GM21576 (cell line): ENCODE results near the gene LAMC3.
"Not testable (repeated sequence)": the region's sequence is repeated elsewhere in the genome, so short reads cannot be mapped to it uniquely, and the experiment has no call there.

ENCODE experiments used
- ATAC-seq: cut with Tn5 transposase; IDR thresholded peaks from one replicate; pipeline ENCODE4 v1.9.1; 2021; ENCODE audit warnings: mild to moderate bottlenecking, moderate library complexity; ENCODE audit not compliant: unreplicated experiment

Gene LAMC3

DNA sequence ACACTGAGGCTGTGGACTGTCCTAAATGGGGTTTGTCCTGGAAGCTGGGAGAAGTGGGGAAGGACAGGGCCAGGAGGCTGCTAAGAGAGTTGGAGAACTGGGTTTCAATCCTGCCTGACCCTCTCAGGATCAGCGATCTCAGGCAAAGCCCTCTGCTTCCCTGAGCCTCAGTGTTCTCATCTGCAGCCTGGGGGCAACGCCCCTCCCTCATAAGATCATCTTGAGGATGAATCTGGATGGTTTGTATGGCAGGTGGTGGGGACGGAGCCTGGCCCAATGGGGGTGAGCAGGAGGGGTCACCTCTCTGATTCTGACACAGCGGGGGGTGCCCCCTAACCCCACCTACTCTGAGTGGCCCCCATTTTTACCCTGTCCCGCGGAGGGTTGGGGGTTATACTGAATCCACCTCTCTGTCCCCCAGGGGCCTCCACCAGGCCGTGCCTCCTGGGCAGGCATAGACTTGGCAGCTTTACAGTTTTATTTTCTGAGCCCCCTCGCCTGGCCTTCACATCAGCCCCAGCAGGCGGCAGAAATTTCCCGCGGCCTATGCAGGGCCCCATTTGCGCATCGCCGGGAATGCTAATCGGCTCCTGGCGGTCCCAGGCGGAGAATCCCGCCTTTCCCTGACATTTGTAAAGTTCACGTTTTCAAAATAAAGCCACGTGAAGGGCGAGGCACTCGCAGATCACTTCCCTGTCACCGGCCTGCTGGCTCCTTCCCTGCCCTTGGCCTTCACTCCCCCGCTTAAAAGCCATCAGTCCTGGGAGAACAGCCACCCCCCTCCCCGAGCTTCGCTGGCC is 17.8 kb upstream of the LAMC3 start:
- no peak for ATAC-seq

DNA sequence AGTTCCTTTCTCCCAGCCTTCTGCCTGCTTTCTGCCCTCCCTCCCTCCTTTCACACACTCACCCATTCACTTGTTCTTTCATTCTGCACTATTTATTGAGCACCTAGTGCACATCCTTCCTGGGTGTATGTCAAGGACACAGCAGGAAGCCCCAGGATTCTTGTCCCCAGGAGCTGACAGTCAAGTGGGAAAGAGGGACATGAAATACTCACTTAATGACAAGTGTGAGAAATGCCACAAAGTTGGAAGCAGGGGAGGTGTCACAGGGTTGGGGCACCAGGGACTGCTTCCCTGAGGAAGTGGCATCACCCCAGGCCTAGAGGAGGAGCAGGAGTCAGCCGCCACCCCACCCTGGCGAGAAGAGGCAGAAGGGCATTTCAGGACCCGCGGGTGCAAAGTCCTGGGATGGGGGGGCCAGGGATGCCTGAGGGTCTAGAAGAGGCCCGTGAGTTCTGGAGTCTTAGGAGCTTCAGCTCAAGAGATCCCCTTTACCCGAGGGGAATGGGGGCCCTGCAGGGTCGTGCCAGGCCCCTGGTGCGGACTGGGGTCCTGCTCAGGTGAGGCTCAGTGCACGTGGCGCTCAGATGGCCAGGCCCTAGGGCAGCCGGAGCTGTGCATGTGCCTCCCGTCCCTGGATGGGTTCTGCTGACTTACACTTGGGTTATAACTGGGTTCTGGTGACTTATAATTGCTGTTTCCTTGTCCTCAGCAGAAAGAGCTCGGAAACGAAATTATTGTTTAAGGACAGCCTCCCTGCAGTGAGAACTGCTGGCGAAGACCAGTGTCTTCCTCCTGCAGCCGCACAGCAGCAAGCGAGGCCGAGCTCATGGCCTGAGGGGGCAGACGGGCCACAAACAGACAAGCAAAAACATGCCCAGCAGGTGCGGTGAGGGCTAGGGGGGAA is 16.9 kb upstream of the LAMC3 start:
- no peak for ATAC-seq

DNA sequence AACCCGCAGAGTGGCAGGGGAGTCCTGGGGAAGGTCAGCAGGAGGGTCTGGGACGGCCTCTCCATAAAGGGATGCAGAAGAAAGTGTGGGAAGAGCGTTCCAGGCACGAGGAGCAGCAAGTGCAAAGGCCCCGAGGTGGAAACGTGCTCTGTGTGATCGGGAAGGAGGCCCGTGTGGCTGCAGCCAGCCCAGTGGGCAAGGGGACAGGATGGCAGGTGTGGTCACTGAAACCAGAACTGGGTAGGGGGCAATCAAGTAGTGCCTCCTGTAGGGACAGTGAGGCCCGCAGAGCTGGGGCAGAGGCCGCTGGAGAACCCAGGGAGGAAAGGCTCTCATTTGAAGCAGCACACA is 16.3 kb upstream of the LAMC3 start:
- no peak for ATAC-seq

GRCh38 chr9:130993303-130994030 is 15.5 kb upstream of the LAMC3 start:
- no peak for ATAC-seq

- ATAC-seq, result no peak
These were observed 14.6 kb upstream of the LAMC3 start for GRCh38 chr9:130994135-130995085.

DNA sequence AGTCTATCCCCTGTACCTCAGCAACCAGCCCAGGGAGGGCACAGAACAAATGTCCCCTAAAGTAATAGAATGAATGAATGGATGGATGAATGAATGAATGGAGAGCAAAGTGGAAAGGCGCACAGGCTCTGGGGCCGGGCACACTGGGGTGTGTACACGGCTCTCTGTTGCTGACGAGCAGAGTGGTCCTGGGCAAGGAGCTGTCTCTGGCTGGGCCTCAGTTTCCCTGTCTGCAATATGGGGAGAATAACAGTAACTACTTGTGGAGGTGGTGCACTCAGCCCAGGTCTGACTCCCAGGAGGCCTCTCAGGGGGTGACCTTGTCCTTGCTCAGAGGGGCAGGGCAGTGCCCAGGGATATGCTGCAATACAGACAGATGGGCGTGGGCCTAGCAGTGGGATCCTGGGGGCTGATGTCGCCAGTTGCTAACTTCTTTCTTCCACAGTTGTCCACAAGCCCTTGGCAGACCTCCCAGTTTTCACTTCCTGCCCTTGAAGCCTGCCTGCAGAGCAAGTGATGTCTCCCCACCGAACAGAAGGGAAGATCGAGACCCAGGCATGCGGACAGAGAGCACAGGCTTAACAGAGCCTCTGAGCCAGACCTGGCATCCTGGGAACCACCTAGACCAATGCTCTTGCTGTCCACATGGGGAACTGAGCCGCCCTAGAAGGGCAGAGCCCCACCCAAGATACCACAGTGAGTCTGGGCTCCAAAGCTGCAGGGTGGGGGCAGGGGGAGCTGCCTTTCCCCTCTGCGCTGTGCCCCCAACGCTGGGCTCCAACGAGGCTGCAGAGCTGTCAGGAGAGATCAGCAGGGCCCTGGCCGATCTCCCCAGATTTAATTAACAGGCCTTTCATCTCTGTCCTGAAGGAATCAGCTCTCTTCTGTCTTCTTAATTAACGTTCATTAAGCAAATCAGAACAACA is 13.6 kb upstream of the LAMC3 start:
- ATAC-seq, result no peak

GRCh38 chr9:130996205-130996604 is 12.8 kb upstream of the LAMC3 start:
- no peak for ATAC-seq

DNA sequence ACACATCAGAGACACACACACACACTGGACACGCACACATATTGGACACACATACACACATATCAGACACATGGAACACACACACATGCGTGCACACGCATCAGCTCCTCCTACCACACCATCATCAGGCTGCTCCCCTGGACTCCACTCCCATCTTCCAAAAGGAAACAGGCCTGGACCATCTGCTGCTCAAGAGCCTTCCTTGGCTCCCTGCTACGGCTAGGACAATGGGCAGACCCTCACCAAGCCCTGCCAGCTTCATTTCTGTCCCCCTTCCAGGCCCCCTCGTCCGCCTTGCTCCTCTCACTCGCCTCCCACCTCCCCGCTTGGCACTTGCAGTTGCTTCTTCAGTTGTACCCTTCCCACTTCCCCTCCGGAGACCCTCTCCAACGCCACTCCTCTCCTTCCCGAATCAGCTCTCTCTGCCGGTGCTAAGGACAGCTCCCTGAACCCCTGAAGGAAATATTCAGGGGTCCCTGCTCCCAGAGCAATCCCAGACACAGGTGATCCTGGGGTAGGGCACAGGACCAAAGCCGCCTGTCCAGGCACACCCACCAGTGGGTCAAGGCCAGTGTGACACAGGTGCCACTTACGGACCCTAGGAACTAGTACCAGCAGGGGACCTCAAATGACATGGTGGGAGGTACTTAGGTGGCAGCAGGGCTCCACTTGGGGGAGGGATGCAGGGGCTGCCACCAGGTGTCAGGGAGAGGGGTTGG is 12.1 kb upstream of the LAMC3 start:
- ATAC-seq, result no peak

DNA sequence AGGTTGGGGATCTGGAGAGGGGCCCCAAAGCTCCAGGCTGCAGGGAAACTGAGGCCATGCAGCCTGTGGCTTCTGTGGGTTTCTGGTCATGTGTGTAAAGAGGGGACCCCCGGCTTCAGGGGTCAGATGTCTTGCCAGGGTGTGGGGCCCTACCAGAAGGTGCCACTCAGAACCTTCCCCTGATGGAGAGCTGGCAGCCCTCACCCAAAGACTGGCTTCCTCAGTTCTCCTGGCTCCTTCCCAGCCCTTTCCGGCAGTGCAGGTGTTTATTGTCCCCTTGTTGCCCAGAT is 11.6 kb upstream of the LAMC3 start:
- no peak for ATAC-seq

DNA sequence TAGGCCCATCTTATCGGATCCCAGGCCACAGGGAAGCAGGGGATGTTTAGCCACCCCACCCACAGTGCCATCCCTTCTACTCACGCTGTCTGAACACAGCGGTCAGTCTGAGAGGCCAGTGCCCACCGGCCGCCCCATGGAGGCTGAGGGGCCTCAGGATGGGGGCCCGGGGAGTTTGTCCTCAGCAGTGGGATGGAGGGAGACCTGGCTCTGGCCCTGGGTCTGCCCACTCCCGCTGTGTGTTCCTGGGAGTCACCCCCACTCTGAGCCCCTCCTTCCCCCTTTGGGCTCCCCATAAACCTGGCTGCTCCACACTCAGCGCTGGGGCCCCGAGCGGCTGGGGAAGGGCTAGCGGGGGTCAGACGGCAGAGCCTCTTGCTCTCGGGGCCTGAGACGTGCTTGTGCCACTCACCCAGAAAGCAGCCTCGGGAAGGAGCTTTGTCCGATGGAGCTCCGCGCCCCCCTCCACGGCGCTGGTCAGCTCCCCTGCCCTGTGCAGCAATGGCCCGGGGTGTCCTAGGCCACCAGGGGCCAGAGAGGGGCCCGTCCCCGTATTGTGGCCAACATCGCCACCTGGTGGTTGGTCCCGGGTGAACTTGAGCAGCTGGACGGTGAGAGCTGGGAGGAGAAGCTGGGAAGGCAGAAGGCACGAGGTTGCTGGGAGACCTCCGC is 10.9 kb upstream of the LAMC3 start:
- no peak for ATAC-seq

DNA sequence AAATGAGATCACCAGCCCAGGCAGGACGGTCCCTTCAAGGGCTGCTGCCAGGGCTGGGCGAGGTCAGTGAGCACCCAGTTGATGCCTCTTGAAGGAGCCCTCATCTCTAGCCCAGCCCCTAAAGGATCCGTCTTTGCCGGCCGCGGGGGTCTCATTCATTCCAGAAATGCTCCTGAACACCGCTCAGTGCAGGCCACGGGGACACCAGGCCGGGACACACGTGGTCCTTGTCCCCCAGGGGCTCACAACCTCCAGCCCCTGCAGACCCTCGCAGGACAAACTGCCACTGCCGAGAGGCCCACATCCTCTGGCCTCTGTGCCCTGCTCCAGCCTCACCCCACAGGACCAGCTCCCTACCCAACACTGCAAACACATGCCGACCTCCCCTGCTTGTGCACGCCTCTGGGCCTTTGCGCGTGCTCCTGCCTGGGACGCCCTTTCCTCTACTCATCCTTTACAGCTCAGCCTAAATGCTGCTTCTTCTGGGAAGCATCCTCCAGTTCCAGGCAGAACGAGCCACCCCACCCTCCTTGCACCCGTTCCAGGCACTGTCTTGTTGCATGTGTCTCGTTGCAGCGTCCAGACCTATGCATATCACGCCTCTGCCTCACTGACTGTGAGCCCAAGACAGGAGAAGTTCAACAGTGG is 10.3 kb upstream of the LAMC3 start:
- ATAC-seq, result no peak

GRCh38 chr9:130999245-130999623 is 9.7 kb upstream of the LAMC3 start:
- ATAC-seq, result no peak

DNA sequence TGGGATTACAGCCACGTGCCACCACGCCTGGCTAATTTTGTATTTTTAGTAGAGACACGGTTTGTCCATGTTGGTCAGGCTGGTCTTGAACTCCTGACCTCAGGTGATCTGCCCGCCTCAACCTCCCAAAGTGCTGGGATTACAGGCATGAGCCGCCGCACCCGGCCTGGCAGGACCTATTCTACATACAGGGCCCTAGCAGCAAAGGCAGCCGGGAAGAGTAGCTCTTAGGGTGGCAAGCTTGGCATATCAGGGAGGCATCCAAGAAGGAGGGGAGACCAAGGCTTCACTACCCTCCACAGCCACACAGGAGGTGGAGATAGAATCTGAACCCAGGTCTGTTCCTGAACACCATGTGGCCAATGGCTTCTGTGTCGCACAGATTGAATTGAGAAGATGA is 8.4 kb upstream of the LAMC3 start:
- ATAC-seq, result not testable (repeated sequence)

DNA sequence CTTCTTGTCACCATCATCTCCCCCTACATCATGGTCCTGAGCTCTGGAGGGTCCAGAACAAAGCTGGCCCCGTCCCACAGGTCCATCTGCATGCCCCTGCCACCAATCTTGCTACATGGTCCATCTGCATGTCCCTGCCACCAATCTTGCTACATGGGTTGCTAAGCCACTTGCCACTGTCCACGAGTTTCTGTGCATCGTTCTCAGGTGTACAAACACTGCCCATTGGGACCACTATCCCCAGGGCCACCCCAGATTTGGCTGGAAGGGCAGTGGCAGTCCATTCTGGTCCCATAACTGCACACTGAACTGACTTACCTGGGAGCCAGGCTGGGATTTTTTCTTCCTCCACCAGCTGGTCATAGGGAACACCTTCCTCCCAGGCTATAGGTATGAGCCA is 8.0 kb upstream of the LAMC3 start:
- ATAC-seq, result no peak

DNA sequence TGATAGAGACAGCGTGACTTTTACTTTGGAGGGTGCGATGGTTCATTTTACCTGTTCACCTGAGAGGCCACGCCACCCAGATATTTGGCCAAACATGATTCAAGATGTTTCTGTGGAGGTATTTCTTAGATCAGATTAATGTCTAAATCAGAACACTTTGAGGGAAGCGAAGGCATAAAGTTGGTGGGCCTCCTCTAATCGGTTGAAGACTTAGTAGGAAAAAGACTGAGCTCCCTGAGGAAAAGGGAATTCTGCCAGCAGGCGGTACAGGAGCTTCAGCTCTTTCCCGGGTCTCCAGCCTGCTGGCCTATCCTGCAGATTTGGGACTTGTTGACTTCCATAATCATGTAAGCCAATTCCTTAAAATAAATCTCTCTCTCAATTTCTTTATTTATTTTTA is 7.0 kb upstream of the LAMC3 start:
- ATAC-seq, result no peak

DNA sequence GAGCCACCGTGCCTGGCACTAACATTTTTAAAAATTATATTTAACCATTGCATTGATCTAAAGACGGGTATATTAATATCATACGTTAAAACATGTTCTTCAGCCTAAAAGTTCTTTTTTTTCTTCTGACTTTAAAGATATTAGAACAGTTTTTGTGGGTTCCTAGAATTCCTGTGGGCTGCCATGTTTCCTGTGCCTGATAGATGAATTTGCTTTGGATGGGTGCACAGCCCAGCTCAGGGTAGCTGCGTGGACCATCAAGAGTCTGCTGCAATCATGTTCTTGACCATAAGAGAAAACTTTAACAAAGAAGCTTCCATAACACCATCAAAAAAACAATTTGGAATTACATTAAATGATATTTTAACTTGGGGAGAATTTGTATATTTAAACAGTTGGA is 2.4 kb upstream of the LAMC3 start:
- no peak for ATAC-seq

- ATAC-seq, result no peak
These were observed 888 bp upstream of the LAMC3 start for GRCh38 chr9:131008086-131008485.

DNA sequence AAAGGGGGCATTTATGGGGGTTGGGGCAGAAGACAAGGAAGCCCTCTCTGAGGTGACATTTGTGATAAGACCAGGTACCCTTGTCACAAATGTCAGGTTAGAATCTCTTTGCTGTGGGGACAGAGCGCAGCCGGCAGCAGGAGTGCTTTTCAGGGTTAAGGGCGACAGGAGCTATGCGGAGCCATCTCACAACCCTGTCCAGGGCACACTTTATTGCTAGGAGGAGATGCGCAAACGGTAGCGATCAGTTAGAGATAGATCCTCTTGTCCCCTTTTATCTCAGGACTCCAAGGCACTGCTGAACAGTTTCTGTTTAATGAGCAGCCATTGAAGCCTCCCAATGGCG is 438 bp upstream of the LAMC3 start:
- no peak for ATAC-seq
